ENCODE measurements around the gene TNNI2. TPM values are rescaled to one million over a fixed set of nuclear protein-coding genes. Genes with fewer than 3 reads are reported as not detected.

The TNNI2 gene
- total RNA-seq, 1 experiment from 2014 or later, result not detected

GRCh38 chr11:1829039-1829820, 9.6 kb upstream of the TNNI2 start:
- no peak for TF ChIP-seq EZH2 (IDR thresholded peaks at IDR 0.05; ENCODE audit: borderline replicate concordance, low read depth, low read length, poor library complexity, severe bottlenecking)
- POLR2A ChIA-PET (ENCODE audit: low non-redundant PET), result no interaction called here
- CTCF ChIA-PET, result interaction anchor here (0.6 to 1.1 kb wide), 3 partner anchors 10 to 177 kb away, joined by 3 to 5 read pairs (median 4); no protein-coding TSS in a partner anchor
- Histone ChIP-seq H3K4me3 (ENCODE audit: low read depth, low read length, poor library complexity, severe bottlenecking) (no peak overlapping the region), H3K4me1 (ENCODE audit: insufficient read depth, low read length, poor library complexity, severe bottlenecking) (no peaks in the 10 kb centered on the region), H3K27me3 (replicated peaks; ENCODE audit: insufficient read depth, low read depth, low read length, poor library complexity) (peaks cover 20% of the 10 kb centered on the region), H3K36me3 (ENCODE audit: insufficient read depth, low read length, poor library complexity, severe bottlenecking) (no peaks in the 10 kb centered on the region), H3K9me3 (ENCODE audit: low read depth, low read length, poor library complexity, severe bottlenecking) (no peaks in the 10 kb centered on the region), H3K27ac (ENCODE audit: low read depth, low read length, poor library complexity, severe bottlenecking) (no peak overlapping the region)
- intact Hi-C loops (cut with micrococcal nuclease; ENCODE audit: unreplicated experiment), result no loop called here
- no peak for DNase-seq (ENCODE audit: low spot score)
- BruUV-seq (replicated peaks), result no TSS peak

GRCh38 chr11:1830004-1830321, 8.8 kb upstream of the TNNI2 start:
- Histone ChIP-seq H3K27ac (ENCODE audit: low read depth, low read length, poor library complexity, severe bottlenecking) (no peak overlapping the region), H3K4me1 (ENCODE audit: insufficient read depth, low read length, poor library complexity, severe bottlenecking) (no peaks in the 10 kb centered on the region), H3K36me3 (ENCODE audit: insufficient read depth, low read length, poor library complexity, severe bottlenecking) (no peaks in the 10 kb centered on the region), H3K9me3 (ENCODE audit: low read depth, low read length, poor library complexity, severe bottlenecking) (no peaks in the 10 kb centered on the region), H3K4me3 (ENCODE audit: low read depth, low read length, poor library complexity, severe bottlenecking) (no peak overlapping the region), H3K27me3 (replicated peaks; ENCODE audit: insufficient read depth, low read depth, low read length, poor library complexity) (peaks cover 20% of the 10 kb centered on the region)
- POLR2A ChIA-PET (ENCODE audit: low non-redundant PET), result no interaction called here
- TF ChIP-seq EZH2 (IDR thresholded peaks at IDR 0.05; ENCODE audit: borderline replicate concordance, low read depth, low read length, poor library complexity, severe bottlenecking), result no peak
- TF ChIP-seq, protein P1, sequence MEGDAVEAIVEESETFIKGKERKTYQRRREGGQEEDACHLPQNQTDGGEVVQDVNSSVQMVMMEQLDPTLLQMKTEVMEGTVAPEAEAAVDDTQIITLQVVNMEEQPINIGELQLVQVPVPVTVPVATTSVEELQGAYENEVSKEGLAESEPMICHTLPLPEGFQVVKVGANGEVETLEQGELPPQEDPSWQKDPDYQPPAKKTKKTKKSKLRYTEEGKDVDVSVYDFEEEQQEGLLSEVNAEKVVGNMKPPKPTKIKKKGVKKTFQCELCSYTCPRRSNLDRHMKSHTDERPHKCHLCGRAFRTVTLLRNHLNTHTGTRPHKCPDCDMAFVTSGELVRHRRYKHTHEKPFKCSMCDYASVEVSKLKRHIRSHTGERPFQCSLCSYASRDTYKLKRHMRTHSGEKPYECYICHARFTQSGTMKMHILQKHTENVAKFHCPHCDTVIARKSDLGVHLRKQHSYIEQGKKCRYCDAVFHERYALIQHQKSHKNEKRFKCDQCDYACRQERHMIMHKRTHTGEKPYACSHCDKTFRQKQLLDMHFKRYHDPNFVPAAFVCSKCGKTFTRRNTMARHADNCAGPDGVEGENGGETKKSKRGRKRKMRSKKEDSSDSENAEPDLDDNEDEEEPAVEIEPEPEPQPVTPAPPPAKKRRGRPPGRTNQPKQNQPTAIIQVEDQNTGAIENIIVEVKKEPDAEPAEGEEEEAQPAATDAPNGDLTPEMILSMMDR (conservative IDR thresholded peaks at IDR 0.05; ENCODE audit: low read depth, low read length), result no peak
- intact Hi-C loops (cut with micrococcal nuclease; ENCODE audit: unreplicated experiment), result loop anchor here (5.0 kb wide), 1 partner anchor 283 kb away; no protein-coding TSS in a partner anchor
- CTCF ChIA-PET, result interaction anchor here (0.9 kb wide), 1 partner anchor 136 kb away, joined by 4 read pairs; no protein-coding TSS in a partner anchor
- DNase-seq (ENCODE audit: low spot score), result no peak
- BruUV-seq (replicated peaks), result no TSS peak

DNA sequence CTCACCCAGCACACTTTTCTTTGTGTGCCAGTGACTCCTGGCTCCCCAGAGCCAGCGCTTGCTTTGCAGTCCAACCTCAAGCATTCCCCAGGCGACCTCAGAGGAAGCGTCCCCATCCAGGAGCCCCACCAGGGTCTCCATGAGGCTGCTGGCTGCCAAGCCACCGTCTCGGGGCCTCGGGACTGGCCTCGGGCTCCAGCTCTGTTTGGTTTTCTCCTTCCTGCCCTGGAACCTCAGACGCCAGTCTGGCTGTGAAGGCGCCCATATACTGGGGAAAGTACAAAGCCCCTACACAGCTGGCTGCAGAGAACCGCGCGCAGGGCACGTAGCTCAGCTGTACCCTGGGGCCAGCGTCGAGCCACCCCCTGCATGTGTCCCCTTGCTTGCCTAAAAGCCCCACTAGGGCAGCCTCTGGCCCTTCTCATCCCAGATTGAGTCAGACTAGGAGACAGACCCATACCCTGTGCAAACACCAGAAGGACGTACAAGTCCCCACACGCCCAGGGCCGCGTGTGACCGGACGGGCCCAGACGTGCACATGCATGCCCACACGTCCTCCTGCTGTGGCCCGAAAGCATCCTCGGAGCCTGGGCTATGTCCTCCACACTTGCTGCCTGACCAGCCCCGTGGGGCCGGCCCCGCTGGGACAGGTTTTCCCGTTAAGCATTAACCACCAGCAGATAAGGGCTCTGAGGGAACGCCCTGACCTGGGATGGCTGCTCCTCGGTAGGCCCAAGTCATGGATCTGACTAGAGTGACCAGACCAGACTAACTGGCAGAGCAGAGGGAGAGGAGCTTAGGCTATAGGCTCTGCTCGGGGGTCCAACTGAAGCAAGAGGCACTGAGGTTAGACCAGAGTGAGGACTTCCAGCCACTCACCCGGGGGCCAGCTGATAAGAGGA, 8.2 kb upstream of the TNNI2 start:
- intact Hi-C loops (cut with micrococcal nuclease; ENCODE audit: unreplicated experiment), result loop anchor here (5.0 kb wide), 1 partner anchor 283 kb away; no protein-coding TSS in a partner anchor

More for the DNA sequence above, 8.2 kb upstream of the TNNI2 start:
- no peak for TF ChIP-seq EZH2 (IDR thresholded peaks at IDR 0.05; ENCODE audit: borderline replicate concordance, low read depth, low read length, poor library complexity, severe bottlenecking)
- TF ChIP-seq, protein P1 (conservative IDR thresholded peaks at IDR 0.05; ENCODE audit: low read depth, low read length), result no peak
- CTCF ChIA-PET, result interaction anchor here (0.9 to 4.3 kb wide), 2 partner anchors 137 kb away, joined by 4 to 101 read pairs; no protein-coding TSS in a partner anchor
- no peak overlapping the region for H3K27ac ChIP-seq (ENCODE audit: low read depth, low read length, poor library complexity, severe bottlenecking)
- POLR2A ChIA-PET (ENCODE audit: low non-redundant PET), result no interaction called here
- no peaks in the 10 kb centered on the region for H3K4me1 ChIP-seq (ENCODE audit: insufficient read depth, low read length, poor library complexity, severe bottlenecking)
- DNase-seq (ENCODE audit: low spot score), result no peak
- no peak overlapping the region for H3K4me3 ChIP-seq (ENCODE audit: low read depth, low read length, poor library complexity, severe bottlenecking)
- BruUV-seq (replicated peaks), result no TSS peak
- H3K36me3 ChIP-seq (ENCODE audit: insufficient read depth, low read length, poor library complexity, severe bottlenecking), result no peaks in the 10 kb centered on the region
- H3K9me3 ChIP-seq (ENCODE audit: low read depth, low read length, poor library complexity, severe bottlenecking), result no peaks in the 10 kb centered on the region
- peaks cover 20% of the 10 kb centered on the region for H3K27me3 ChIP-seq (replicated peaks; ENCODE audit: insufficient read depth, low read depth, low read length, poor library complexity)

Data from A673 (cell line).